Activated CD8-positive, alpha-beta memory T cell treated with anti-CD3 and anti-CD28 coated beads, Interleukin-2, amount 10 ng/mL, durations not matched to agents 7 days and 5 days (primary cell): ENCODE measurements around the gene TPSAB1. TPM values are rescaled to one million over a fixed set of nuclear protein-coding genes. Genes with fewer than 3 reads are reported as not detected.
"Not testable (repeated sequence)": the region's sequence is repeated elsewhere in the genome, so short reads cannot be mapped to it uniquely, and the experiment has no call there.

Source experiments
- ATAC-seq: fragments of 150-1000 bp; cut with Tn5 transposase; one replicate; pipeline ENCODE4 v1.10.0; 2021; ENCODE audit warnings: moderate library complexity
- CTCF ChIA-PET: fragments of 350-600 bp; sonication (Branson Sonifier 250); formaldehyde crosslinking; loops from one replicate; lab custom pipeline; 2021; ENCODE audit warnings: antibody characterized with exemption; lab: Charles Lee
- DNase-seq: peaks from one replicate; pipeline ENCODE4 v3.0.0-alpha.2; 2020
- H3K27ac Mint-ChIP-seq: one replicate; pipeline ENCODE4 v1.8.0; 2021; ENCODE audit warnings: mild to moderate bottlenecking, mixed read lengths
- H3K27me3 Mint-ChIP-seq: one replicate; pipeline ENCODE4 v1.8.0; 2021; ENCODE audit warnings: mixed read lengths
- H3K36me3 Mint-ChIP-seq: one replicate; pipeline ENCODE4 v1.8.0; 2021; ENCODE audit warnings: mild to moderate bottlenecking, mixed read lengths
- H3K4me1 Mint-ChIP-seq: one replicate; pipeline ENCODE4 v1.8.0; 2021; ENCODE audit warnings: mixed read lengths
- H3K4me3 Mint-ChIP-seq: one replicate; pipeline ENCODE4 v1.8.0; 2021; ENCODE audit warnings: mild to moderate bottlenecking, moderate library complexity, mixed read lengths
- H3K9me3 Mint-ChIP-seq: one replicate; pipeline ENCODE4 v1.8.0; 2022; ENCODE audit warnings: low read depth, mixed read lengths
- total RNA-seq, 2 experiments: library from RNA; stranded (reverse); gene quantifications; one replicate each; pipeline ENCODE4 v1.2.3, GENCODE V29; 2021

TPSAB1 gene
- not detected for total RNA-seq

DNA sequence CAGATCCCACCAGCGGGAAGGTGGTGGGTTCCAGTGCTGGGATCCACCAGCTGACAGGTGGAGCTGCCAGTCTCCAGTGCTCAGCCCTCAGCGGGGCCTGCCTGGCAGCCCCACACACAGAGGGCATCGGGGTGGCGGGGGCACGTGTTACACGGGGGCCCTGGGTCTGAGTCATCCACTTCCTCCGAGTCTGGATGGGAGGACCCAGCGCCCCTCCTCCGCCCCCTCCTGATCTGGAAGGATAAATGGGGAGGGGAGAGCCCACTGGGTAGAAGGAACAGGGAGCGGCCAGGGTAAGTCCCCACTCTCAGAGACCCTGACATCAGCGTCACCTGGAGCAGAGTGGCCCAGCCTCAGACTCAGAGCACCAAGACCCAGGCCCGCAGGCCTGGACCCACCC, at the start of gene TPSAB1:
TPSAB1 (plus strand) TSS at position 270 of the 400 bp plus-strand sequence. CDS start 234 bp downstream, outside the sequence.
- CTCF ChIA-PET, H3K27ac Mint-ChIP-seq, H3K27me3 Mint-ChIP-seq, H3K9me3 Mint-ChIP-seq, H3K4me3 Mint-ChIP-seq, H3K4me1 Mint-ChIP-seq, H3K36me3 Mint-ChIP-seq, ATAC-seq, DNase-seq: not testable (repeated sequence)

DNA sequence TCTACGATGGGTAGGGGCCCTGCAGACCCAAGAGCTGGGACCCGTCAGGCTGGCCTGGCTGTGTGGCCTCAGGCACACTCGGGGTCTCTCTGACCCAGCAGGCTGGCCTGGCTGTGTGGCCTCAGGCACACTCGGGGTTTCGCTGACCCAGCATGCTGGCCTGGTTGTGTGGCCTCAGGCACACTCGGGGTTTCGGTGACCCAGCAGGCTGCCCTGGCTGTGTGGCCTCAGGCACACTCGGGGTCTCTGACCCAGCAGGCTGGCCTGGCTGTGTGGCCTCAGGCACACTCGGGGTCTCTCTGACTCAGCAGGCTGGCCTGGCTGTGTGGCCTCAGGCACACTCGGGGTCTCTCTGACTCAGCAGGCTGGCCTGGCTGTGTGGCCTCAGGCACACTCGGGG, 49.7 kb upstream of the TPSAB1 start:
- H3K4me3 Mint-ChIP-seq, CTCF ChIA-PET, H3K27me3 Mint-ChIP-seq, H3K27ac Mint-ChIP-seq, H3K36me3 Mint-ChIP-seq, DNase-seq, H3K9me3 Mint-ChIP-seq, H3K4me1 Mint-ChIP-seq, ATAC-seq: not testable (repeated sequence)

DNA sequence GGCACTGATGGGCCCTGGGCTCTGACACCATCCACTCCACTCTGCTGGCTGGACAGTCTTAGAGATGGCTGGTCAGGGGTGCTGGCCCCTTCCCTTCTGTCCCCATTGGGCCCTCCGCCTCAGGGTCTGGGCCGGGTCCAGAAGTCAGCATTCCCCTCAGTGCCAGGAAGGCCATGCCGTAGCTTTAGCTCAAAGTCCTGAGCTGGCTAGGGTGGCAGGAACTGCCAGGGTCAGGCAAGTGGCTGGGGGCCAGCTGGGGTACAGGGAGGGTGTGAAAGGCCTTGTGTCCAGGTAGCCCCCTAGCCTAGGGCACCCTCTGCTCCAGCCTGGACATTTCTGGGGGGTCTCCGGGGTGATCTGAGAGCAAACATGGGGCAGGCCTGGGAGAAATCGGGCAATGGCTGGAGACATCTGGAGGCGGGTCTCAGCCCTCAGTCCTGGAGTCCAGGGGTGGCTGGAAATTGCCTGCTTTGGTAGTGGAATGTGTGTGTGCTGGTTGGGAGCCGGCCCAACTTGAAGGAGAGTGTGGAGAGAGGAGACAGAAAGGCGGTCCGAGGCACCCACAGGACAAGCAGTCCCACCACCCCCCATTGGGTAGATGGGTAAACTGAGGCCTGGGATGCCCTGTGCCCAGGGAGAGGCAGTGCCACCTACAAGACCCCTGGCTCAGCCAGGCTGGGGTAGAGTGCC, 48.0 kb upstream of the TPSAB1 start:
- ATAC-seq (no peak), DNase-seq (no peak)
- H3K27ac Mint-ChIP-seq, result no peak overlapping the region
- CTCF ChIA-PET, result no interaction called here
- H3K4me1 Mint-ChIP-seq, result no peaks in the 10 kb centered on the region
- no peaks in the 10 kb centered on the region for H3K36me3 Mint-ChIP-seq
- H3K27me3 Mint-ChIP-seq, result no peaks in the 10 kb centered on the region
- no peak overlapping the region for H3K4me3 Mint-ChIP-seq
- no peaks in the 10 kb centered on the region for H3K9me3 Mint-ChIP-seq

DNA sequence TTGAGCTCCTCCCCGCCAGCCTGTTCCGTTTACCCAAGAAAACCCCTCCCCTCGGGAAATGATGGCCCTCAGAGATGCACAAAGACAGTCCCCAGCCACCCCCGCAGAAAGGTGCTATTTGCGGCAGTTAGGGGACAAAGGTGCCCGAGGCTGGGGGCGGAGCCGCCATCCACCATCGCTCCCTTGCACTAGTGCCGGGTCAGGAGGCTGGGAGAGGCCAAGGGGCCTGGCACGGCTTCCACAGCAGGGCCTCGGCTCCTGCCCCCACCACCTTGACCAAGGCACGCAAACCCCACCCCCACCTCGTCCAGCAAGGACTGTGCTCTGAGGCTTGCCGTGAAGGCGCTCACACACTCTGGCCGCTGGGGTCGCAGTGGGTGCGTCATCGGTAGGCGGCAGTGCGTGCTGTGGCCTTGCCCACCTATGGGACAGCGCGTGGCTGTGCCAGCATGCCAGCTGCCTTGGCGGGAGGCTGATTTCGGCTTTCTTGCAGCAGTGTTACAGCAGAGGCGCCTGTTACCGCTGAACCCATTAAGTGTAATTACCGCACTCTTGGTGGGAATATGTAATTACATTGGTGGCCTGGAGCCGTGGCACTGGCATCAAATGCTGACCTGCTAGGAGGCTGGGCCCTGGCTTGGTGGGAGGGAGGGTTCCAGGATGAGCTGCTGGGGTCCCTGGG, 47.2 kb upstream of the TPSAB1 start:
- Mint-ChIP-seq H3K27me3 (no peaks in the 10 kb centered on the region), H3K4me1 (no peaks in the 10 kb centered on the region), H3K36me3 (no peaks in the 10 kb centered on the region), H3K27ac (no peak overlapping the region), H3K9me3 (no peaks in the 10 kb centered on the region), H3K4me3 (no peak overlapping the region)
- no peak for ATAC-seq
- CTCF ChIA-PET, result no interaction called here
- no peak for DNase-seq

DNA sequence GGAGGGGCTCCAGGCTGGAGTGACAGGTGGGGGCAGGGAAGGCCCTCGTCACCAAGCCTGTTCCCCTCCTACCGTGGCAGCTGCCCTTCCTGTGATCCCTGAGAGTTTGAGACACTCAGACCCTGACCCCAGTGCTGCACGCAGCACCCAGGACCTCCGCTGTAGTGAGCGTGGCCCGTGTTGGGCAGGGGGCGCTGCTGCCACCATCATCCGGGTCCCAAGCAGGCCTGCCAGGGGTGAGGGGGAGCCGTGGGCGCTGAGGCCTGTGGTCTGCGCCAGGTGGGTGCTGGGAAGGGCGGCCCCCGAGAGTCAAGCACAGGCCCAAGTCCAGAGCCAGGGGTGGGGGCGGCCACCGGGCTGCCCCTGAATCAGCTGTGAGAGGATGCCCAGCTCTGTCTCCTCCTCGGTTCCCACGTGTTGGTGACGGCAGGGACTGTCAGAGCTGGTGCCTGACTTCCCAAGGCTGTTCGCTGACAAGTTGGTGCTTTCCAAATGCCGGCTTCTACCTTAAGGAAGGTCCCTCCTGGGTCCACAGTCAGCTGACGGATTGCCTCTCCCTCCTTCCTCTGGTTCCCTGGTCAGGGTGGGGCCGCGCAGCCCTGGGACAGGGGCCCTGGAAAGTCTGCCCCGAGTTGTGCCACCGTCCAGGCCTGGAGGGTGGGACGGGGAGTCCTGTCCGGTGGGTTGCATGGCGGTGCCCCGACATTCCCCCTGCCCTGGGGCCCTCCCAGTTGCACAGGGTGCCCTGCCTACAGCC, 46.5 kb upstream of the TPSAB1 start:
- ATAC-seq (no peak), DNase-seq (no peak)
- CTCF ChIA-PET, result no interaction called here
- Mint-ChIP-seq H3K4me1 (no peaks in the 10 kb centered on the region), H3K27ac (no peak overlapping the region), H3K4me3 (no peak overlapping the region), H3K36me3 (no peaks in the 10 kb centered on the region), H3K27me3 (no peaks in the 10 kb centered on the region), H3K9me3 (no peaks in the 10 kb centered on the region)

DNA sequence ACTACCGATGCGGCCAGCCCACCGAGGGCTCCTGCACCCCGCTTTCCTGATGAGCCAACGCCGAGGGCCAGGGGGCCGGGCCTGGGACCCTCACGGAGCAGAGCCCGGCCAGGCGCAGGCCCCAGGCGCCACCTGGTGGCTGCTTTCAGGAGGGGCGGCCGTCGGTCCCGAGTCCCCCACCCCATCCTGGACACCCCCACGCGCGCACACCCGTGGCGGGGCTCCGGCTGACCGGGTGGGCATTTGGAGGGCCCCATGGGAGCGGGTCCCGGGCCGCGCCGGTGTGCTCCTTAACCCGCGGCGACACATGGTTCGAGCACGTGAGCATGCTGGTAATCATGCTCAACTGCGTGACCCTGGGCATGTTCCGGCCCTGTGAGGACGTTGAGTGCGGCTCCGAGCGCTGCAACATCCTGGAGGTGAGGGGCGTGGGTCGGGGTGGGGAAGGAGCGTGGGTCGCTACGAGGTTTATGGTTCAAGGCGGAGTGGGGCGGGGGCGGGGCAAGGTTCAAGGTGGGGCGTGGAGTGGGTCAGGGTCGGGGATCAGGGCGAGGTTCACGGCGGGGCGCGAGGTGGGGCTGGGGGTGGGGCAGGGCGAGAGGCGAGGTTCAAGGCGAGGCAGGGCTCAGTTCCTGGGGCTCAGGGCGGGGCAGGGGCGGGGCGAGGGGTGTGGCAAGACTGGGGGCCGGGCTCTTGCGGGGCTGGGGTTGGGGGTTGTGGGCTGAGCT, 45.7 kb upstream of the TPSAB1 start:
- H3K9me3 Mint-ChIP-seq, result no peaks in the 10 kb centered on the region
- no peak overlapping the region for H3K27ac Mint-ChIP-seq
- no peak overlapping the region for H3K4me3 Mint-ChIP-seq
- no peaks in the 10 kb centered on the region for H3K27me3 Mint-ChIP-seq
- no peak for DNase-seq
- CTCF ChIA-PET, result no interaction called here
- no peak for ATAC-seq
- H3K4me1 Mint-ChIP-seq, result no peaks in the 10 kb centered on the region
- no peaks in the 10 kb centered on the region for H3K36me3 Mint-ChIP-seq

DNA sequence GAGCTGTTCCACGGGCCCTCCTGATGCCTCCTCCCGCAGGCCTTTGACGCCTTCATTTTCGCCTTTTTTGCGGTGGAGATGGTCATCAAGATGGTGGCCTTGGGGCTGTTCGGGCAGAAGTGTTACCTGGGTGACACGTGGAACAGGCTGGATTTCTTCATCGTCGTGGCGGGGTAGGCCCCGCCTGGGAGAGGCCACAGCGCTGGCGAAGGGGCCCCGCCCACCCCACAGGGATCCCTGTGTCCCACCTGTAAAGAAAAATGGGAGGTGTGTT, 45.2 kb upstream of the TPSAB1 start:
- H3K4me1 Mint-ChIP-seq, result no peaks in the 10 kb centered on the region
- H3K36me3 Mint-ChIP-seq, result no peaks in the 10 kb centered on the region
- CTCF ChIA-PET, result no interaction called here
- H3K9me3 Mint-ChIP-seq, result no peaks in the 10 kb centered on the region
- DNase-seq, result no peak
- H3K27ac Mint-ChIP-seq, result no peak overlapping the region
- H3K27me3 Mint-ChIP-seq, result no peaks in the 10 kb centered on the region
- H3K4me3 Mint-ChIP-seq, result no peak overlapping the region
- ATAC-seq, result no peak

DNA sequence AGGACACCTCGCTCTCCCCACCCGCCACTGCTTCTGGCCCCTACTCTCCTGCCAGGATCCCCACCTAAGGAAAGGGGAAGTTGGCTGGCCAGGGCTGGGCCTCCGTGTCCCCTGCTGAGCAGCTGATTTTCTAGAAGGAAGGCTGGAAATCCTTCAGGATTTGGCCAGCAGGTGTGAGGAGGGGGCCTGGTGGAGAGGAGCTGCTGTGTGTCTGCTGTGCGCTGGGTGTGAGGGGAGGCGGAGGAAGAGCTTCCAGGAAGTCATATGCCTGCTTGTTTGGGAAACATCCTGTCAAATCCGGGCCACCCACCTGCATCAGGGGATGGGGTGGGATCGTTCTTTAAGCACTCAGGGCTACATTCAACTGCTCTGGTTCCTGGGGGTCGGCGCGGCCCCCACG, 44.0 kb upstream of the TPSAB1 start:
- no peak for DNase-seq
- H3K4me1 Mint-ChIP-seq, result no peaks in the 10 kb centered on the region
- H3K4me3 Mint-ChIP-seq, result no peak overlapping the region
- no peaks in the 10 kb centered on the region for H3K9me3 Mint-ChIP-seq
- no peaks in the 10 kb centered on the region for H3K36me3 Mint-ChIP-seq
- CTCF ChIA-PET, result no interaction called here
- no peak overlapping the region for H3K27ac Mint-ChIP-seq
- no peaks in the 10 kb centered on the region for H3K27me3 Mint-ChIP-seq
- ATAC-seq, result no peak

DNA sequence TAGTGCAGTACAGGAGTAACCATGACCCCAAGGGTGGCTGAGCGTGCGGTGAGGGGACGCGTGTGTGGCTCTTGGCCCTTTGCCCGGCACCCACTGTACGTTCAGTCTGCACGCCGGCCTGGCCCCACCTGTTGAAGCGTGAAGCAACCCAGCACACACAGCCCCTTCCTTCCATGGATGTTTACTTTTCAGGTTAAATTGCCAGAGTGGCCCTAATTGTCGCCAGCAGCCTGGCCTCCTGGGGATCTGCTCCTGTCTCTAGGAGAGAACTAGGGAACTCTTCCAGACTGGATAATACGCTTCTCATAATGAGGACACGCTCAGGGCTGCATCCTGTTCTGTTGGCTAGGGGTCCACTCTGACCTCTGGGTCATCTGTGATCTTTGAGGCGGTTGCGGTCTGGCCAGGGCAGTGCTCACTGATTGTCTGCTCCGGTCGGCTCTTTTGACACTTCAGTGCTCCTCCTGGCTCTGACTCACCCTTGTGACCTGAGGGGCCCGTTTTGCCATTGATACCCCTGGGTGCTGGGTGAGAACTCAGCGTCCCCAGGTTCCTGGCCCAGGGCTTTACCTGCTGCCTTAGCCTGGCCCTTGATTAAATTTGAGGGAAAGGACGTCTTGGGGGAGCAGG, 43.2 kb upstream of the TPSAB1 start:
- CTCF ChIA-PET, result no interaction called here
- no peak overlapping the region for H3K27ac Mint-ChIP-seq
- no peak for ATAC-seq

DNA sequence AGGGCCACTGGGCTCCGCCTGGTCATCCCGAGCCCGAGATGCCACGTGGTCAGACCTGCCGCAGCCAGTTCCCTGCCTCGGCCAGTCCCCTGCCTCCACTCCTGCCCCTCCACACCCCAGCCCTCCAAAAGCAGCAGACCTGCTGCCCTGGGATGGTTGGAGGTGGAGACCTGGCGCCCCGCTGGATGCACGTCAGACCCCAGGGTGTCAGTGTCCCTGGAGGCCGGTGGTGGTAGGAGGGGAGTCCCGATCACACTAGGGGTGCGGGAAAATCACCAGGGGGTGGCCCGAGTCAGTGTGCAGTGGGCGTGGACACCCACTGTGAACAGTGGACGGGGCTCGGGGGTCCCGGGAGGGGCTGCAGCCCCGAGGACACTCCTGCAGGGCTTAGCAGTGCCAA, 42.3 kb upstream of the TPSAB1 start:
- DNase-seq, result no peak
- H3K4me3 Mint-ChIP-seq, result no peak overlapping the region
- H3K9me3 Mint-ChIP-seq, result no peaks in the 10 kb centered on the region
- no peaks in the 10 kb centered on the region for H3K4me1 Mint-ChIP-seq
- H3K36me3 Mint-ChIP-seq, result no peaks in the 10 kb centered on the region
- CTCF ChIA-PET, result no interaction called here
- ATAC-seq, result no peak
- no peaks in the 10 kb centered on the region for H3K27me3 Mint-ChIP-seq
- no peak overlapping the region for H3K27ac Mint-ChIP-seq

More for the DNA sequence above, 43.2 kb upstream of the TPSAB1 start:
- DNase-seq, result no peak
- H3K4me1 Mint-ChIP-seq, result no peaks in the 10 kb centered on the region
- no peaks in the 10 kb centered on the region for H3K36me3 Mint-ChIP-seq
- H3K9me3 Mint-ChIP-seq, result no peaks in the 10 kb centered on the region
- H3K27me3 Mint-ChIP-seq, result no peaks in the 10 kb centered on the region
- H3K4me3 Mint-ChIP-seq, result no peak overlapping the region

DNA sequence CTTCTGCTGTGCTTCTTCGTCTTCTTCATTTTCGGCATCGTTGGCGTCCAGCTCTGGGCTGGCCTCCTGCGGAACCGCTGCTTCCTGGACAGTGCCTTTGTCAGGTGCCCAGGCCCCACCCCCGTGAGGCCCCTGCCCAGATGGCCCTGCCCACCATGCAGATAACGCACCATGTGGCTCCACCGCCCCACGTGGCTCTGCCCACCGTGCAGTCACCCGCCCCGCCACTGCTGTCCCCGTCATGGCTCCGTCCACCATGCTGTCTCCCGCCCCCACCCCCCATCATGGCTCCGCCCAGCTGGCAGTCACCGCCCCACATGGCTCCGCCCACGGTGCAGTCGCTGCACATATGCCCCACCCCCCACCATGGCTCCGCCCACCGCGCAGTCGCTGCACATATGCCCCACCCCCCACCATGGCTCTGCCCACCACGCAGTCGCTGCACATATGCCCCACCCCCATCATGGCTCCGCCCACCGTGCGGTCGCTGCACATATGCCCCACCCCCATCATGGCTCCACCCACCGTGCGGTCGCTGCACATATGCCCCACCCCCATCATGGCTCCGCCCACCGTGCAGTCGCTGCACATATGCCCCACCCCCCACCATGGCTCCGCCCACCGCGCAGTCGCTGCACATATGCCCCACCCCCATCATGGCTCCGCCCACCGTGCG, 41.7 kb upstream of the TPSAB1 start:
- not testable (repeated sequence) for DNase-seq, ATAC-seq, H3K4me3 Mint-ChIP-seq

DNA sequence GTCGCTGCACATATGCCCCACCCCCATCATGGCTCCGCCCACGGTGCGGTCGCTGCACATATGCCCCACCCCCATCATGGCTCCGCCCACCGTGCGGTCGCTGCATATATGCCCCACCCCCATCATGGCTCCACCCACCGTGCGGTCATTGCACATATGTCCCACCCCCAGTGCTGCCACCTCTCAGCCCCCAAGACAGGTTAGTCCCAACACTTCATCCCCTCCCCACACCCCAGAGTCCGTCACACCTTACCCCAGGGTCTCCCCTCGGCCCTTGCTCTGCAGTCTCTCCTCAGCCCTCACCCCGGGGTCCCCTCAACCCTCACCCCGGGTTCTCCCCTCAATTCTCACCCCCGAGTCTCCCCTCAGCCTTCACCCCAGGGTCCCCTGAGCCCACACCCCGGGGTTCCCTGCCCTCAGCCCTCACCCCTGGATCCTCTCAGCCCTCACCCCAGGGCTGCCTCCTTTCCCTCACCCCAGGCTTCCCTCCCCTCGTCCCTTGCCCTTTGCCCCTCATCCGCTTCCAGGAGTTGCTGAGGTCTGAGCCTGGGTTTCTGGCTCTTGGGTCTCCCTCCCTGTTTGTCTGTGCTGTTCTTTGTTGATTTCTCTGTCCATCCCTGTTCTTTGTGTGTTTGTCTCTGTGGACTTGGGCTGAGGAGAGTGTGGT, 41.0 kb upstream of the TPSAB1 start:
- Mint-ChIP-seq H3K4me3 (no peak overlapping the region), H3K36me3 (no peaks in the 10 kb centered on the region), H3K27me3 (no peaks in the 10 kb centered on the region), H3K27ac (no peak overlapping the region), H3K4me1 (no peaks in the 10 kb centered on the region), H3K9me3 (no peaks in the 10 kb centered on the region)
- DNase-seq (no peak), ATAC-seq (peak; percentile 25)
- CTCF ChIA-PET, result no interaction called here

More for the DNA sequence above, 41.7 kb upstream of the TPSAB1 start:
- H3K9me3 Mint-ChIP-seq, H3K27me3 Mint-ChIP-seq, H3K36me3 Mint-ChIP-seq, H3K4me1 Mint-ChIP-seq, CTCF ChIA-PET, H3K27ac Mint-ChIP-seq: not testable (repeated sequence)
